Mucosa of descending colon (tissue), 3 donors: Measurements from ENCODE around the gene BLVRA. TPM values are rescaled to one million over a fixed set of nuclear protein-coding genes. Genes with fewer than 3 reads are reported as not detected.
A peak's percentile ranks its signal among the peaks of the same experiment; 100 is the strongest.
"Not testable (repeated sequence)": the region's sequence is repeated elsewhere in the genome, so short reads cannot be mapped to it uniquely, and the experiment has no call there.

ENCODE experiments used
- ATAC-seq: fragments of 200-7000 bp; cut with Tn5 transposase; one replicate; pipeline ENCODE4 v1.9.1; 2020; ENCODE audit warnings: mild to moderate bottlenecking, moderate library complexity
- DNase-seq, 3 donors: peaks; one replicate each; pipeline ENCODE4 v3.0.0-alpha.2; 2020
- H3K36me3 ChIP-seq: fragments of 200-600 bp; one replicate; pipeline ENCODE4 v1.8.0; 2021; ENCODE audit warnings: low read depth, mild to moderate bottlenecking
- H3K4me1 ChIP-seq: fragments of 200-600 bp; one replicate; pipeline ENCODE4 v1.8.0; 2021; ENCODE audit warnings: low read depth, mild to moderate bottlenecking
- H3K4me3 ChIP-seq: fragments of 200-600 bp; one replicate; pipeline ENCODE4 v1.8.0; 2021; ENCODE audit warnings: mild to moderate bottlenecking
- H3K9me3 ChIP-seq: fragments of 200-600 bp; one replicate; pipeline ENCODE4 v1.8.0; 2021; ENCODE audit warnings: mild to moderate bottlenecking
- intact Hi-C, 2 donors: fragments of 100-400 bp; cut with DNase I in 1 of 2; cut with micrococcal nuclease in 1 of 2; formaldehyde crosslinking; loops; one replicate each; pipeline versions ENCODE4 v1.11.0 to v1.11.1; 2022; cut with DNase I, micrococcal nuclease
- total RNA-seq, 3 donors: library from RNA; stranded (reverse); fragmentation: NEBNext Ultra II Directional in 2 of 3; extraction: Animal tissue kit (Norgen Biotek cat#: 25700) in 2 of 3; gene quantifications; one replicate each; pipeline versions ENCODE4 v1.2.1 to v1.2.4, GENCODE V29; 2021 to 2023
- TF ChIP-seq, protein P1 (sequence below): fragments of 200-600 bp; IDR thresholded peaks from one replicate; pipeline ENCODE4 v1.8.0; 2022; ENCODE audit warnings: antibody characterized with exemption, mild to moderate bottlenecking
- donor health status: DM: no; HTN: no; CAD: no; lungs with moderate emphysema.
- donor health status: DM: no; HTN: no; CAD: no.
- donor health status: DM: no; HTN: yes; CAD: no.

Gene BLVRA
- total RNA-seq, 3 donors from 2014 or later = 8.1 to 55.4 (median 12.9) TPM

DNA sequence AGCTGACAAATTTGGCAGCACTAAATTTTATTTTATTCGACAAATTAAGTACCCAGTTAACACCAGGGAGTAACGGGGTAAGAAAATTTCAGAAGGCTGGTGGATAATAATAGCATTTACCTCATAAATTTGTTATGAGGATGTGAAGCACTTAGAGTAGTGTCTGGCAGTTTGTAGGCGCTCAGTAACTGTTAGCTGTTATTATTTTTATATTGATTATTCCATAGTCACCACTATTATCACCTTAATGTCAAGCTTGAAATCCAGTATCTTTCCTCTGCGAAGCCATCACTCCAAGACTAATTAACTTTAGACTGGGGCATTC is 28.6 kb upstream of the BLVRA start:
- TF ChIP-seq, protein P1, sequence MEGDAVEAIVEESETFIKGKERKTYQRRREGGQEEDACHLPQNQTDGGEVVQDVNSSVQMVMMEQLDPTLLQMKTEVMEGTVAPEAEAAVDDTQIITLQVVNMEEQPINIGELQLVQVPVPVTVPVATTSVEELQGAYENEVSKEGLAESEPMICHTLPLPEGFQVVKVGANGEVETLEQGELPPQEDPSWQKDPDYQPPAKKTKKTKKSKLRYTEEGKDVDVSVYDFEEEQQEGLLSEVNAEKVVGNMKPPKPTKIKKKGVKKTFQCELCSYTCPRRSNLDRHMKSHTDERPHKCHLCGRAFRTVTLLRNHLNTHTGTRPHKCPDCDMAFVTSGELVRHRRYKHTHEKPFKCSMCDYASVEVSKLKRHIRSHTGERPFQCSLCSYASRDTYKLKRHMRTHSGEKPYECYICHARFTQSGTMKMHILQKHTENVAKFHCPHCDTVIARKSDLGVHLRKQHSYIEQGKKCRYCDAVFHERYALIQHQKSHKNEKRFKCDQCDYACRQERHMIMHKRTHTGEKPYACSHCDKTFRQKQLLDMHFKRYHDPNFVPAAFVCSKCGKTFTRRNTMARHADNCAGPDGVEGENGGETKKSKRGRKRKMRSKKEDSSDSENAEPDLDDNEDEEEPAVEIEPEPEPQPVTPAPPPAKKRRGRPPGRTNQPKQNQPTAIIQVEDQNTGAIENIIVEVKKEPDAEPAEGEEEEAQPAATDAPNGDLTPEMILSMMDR = no peak
- Histone ChIP-seq H3K9me3 (no peaks in the 10 kb centered on the region), H3K4me3 (peak overlapping the region; percentile 64), H3K4me1 (no peaks in the 10 kb centered on the region), H3K36me3 (no peaks in the 10 kb centered on the region)
- intact Hi-C loops = loop anchor here (10.0 kb wide), 1 partner anchor 105 kb away; no protein-coding TSS in a partner anchor
- ATAC-seq (no peak), DNase-seq (no peak)

DNA sequence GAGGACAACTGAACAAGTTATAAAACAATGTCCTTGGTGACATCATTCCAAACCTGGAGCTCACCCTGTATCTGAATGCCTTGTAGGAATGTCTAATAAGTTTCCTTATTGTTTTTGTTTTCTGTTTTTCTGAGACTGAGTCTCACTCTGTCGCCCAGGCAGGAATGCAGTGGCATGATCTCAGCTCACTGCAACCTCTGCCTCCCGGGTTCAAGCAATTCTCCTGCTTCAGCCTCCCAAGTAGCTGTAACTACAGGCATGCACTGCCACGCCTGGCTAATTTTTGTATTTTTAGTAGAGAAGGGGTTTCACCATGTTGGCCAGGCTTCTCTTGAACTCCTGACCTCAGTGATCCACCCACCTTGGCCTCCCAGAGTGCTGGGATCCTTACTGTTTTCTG is 27.0 kb upstream of the BLVRA start:
- intact Hi-C loops, H3K4me1 ChIP-seq, ATAC-seq: not testable (repeated sequence)

DNA sequence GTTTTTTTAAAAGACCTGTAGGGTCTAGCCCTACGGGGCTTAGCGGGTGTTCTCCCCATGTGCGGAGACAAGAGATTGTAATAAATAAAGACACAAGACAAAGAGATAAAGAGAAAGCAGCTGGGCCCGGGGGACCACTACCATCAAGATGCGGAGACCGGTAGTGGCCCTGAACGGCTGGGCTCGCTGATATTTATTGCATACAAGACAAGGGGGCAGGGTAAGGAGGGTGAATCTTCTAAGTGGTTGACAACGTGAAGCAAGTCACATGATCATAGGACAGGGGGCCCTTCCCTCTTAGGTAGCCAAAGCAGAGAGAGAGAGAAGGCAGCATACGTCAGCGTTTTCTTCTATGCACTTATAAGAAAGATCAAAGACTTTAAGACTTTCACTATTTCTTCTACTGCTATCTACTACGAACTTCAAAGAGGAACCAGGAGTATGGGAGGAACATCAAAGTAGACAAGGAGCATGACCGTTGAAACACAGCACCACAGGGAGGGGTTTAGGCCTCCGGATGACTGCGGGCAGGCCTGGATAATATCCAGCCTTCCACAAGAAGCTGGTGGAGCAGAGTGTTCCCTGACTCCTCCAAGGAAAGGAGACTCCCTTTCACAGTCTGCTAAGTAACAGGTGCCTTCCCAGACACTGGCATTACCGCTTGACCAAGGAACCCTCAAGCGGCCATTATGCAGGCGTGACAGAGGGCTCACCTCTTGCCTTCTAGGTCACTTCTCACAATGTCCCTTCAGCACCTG is 23.7 kb upstream of the BLVRA start:
- DNase-seq, H3K4me1 ChIP-seq, H3K36me3 ChIP-seq, ATAC-seq, intact Hi-C loops, H3K4me3 ChIP-seq, H3K9me3 ChIP-seq: not testable (repeated sequence)

More for the DNA sequence above, 27.0 kb upstream of the BLVRA start:
- DNase-seq, H3K36me3 ChIP-seq, H3K4me3 ChIP-seq, H3K9me3 ChIP-seq: not testable (repeated sequence)

DNA sequence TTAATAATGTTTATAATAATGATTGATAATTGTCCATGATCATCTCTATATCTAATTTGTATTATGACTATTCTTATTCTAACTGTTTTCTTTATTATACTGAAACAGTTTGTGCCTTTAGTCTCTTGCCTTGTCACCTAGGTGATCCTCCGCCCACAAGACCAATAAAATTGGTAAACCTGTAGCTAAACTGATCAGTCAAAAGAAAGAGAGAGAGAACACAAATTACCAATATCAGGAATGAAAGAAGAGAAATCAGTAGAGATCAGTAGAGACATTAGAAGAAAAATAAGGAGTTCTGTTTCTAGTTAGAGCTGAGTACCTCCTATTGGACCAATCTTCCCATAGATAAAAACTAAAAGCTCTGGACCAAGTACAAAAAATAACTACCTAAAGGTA is 23.1 kb upstream of the BLVRA start:
- intact Hi-C loops = no loop called here
- DNase-seq = no peak
- Histone ChIP-seq H3K9me3 (no peaks in the 10 kb centered on the region), H3K4me1 (no peaks in the 10 kb centered on the region), H3K4me3 (no peak overlapping the region), H3K36me3 (no peaks in the 10 kb centered on the region)
- TF ChIP-seq, protein P1 = no peak
- no peak for ATAC-seq

DNA sequence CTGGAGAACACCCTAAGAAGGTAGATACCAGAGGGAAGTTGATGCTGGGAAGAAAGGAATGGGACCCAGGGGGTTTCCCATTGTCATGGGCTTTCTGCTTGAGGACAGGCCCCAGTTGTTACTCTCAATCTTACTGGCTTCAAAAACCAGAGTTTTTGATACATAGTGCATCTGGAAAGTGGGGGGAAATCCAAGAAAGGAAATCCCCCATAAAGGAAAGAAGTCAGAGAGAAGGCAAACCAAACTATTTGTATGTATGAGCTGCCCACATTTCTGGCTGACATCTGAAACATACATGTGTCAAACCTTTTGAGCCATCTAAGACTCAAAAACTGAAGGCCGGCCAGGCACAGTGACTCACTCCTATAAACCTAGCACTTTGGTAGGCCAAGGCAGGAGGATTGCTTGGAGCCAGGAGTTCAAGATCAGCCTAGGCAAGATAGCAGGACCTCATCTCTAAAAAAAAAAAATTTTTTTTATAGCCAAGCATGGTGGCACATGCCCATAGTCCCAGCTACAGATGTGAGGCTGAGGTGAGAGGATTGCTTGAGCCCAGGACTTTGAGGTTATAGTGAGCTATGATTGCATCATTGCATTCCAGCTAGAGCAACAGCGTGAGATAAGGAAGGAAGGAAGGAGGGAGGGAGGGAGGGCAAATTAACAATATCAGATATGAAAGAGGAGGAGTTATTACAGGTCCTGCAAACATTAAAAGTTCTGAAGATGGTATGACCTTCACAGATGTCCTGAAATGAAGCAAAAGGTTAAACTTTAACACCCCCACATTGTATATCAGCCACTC is 22.5 kb upstream of the BLVRA start:
- no peak for ATAC-seq
- intact Hi-C loops = no loop called here
- Histone ChIP-seq H3K4me3 (no peak overlapping the region), H3K9me3 (no peaks in the 10 kb centered on the region), H3K4me1 (no peaks in the 10 kb centered on the region), H3K36me3 (no peaks in the 10 kb centered on the region)
- TF ChIP-seq, protein P1 = no peak
- no peak for DNase-seq

DNA sequence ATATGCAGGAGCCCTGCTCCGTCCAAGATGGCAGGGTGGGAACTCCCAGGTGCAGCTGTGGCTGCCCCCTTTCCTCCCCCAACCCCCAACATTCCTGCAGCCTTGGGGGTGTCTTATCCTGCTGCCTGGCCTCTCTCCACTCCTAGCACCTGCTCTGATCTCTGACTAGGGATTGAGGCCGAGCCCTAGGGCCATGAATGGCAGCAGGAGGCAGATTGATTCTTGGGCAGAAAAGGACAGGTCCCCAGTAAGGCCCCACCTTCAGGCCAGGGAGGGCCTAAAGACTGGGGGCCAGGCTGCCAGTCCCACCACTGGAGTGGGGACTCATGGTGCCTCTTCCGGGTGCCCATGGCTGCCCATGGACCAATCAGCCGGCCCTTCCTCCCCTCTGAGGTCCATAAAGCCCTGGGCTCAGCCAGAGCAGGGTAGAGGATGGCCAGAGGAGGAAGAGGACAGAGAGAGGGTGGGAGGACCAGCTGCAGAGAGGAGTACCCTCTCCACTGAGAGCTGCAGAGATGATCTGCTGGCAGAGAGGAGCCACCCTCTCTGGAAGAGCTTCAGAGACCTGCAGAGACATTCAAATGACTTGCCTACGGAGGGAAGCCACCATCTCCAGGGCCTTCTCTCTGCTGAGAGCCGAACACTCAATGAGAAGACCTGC is 20.9 kb upstream of the BLVRA start:
- no peak for DNase-seq
- H3K4me1 ChIP-seq = no peaks in the 10 kb centered on the region
- no peak for ATAC-seq

More for the DNA sequence above, 20.9 kb upstream of the BLVRA start:
- no peaks in the 10 kb centered on the region for H3K9me3 ChIP-seq
- intact Hi-C loops = no loop called here
- H3K36me3 ChIP-seq = no peaks in the 10 kb centered on the region
- H3K4me3 ChIP-seq = no peak overlapping the region
- TF ChIP-seq, protein P1 = no peak
